Hematopoietic multipotent progenitor cell treated with erythropoietin and hydrocortisone succinate and interleukin-3 and kit ligand, for 4 days (in vitro differentiated cells): ENCODE results near the gene RAB41.
"Not testable (repeated sequence)": the region's sequence is repeated elsewhere in the genome, so short reads cannot be mapped to it uniquely, and the experiment has no call there.

Experiments used
- DNase-seq: peaks from one replicate; pipeline ENCODE4 v3.0.0-alpha.2; 2015

The RAB41 gene

GRCh38 chrX:70292788-70293187 is 10.8 kb downstream of the RAB41 start:
- no peak for DNase-seq

- DNase-seq = no peak
Measured at GRCh38 chrX:70293621-70294020, 11.6 kb downstream of the RAB41 start.

- DNase-seq = no peak
Measured at GRCh38 chrX:70301716-70302115, 19.7 kb downstream of the RAB41 start.

GRCh38 chrX:70313503-70313902 is 31.5 kb downstream of the RAB41 start:
- DNase-seq = no peak

GRCh38 chrX:70322784-70323183 is 40.8 kb downstream of the RAB41 start:
- DNase-seq = no peak

- DNase-seq = not testable (repeated sequence)
Measured at GRCh38 chrX:70323628-70324027, 41.7 kb downstream of the RAB41 start.

- DNase-seq = no peak
Measured at GRCh38 chrX:70324326-70324725, 42.4 kb downstream of the RAB41 start.

- no peak for DNase-seq
Measured at GRCh38 chrX:70331161-70331560, 49.2 kb downstream of the RAB41 start.

GRCh38 chrX:70332600-70332999 is 50.6 kb downstream of the RAB41 start:
- DNase-seq = peak; percentile 3
